K562 (cell line): Measurements from ENCODE around the gene RFC5. TPM values are rescaled to one million over a fixed set of nuclear protein-coding genes. Genes with fewer than 3 reads are reported as not detected.
A peak's percentile ranks its signal among the peaks of the same experiment; 100 is the strongest.

Source experiments
- CBFB ChIP-seq: sonication (generic); formaldehyde crosslinking; IDR thresholded peaks from 2 replicates; pipeline ENCODE4 v1.4.0; 2020; ENCODE audit warnings: mild to moderate bottlenecking, missing genetic modification reagents
- CCNT2 ChIP-seq: IDR thresholded peaks from 2 replicates; pipeline ENCODE4 v1.6.1; 2011; ENCODE audit warnings: borderline replicate concordance, low read depth, mild to moderate bottlenecking, moderate library complexity, mixed read lengths, low read length; ENCODE audit not compliant: insufficient read length; ENCODE audit errors: extremely low read depth
- COPS2 ChIP-seq: fragments of 450-650 bp; conservative IDR thresholded peaks from 2 replicates; pipeline ENCODE4 v1.6.1; 2016; ENCODE audit warnings: mild to moderate bottlenecking, moderate library complexity
- ESRRA ChIP-seq: fragments of 450-650 bp; IDR thresholded peaks from 2 replicates; pipeline ENCODE4 v1.6.1; 2014; ENCODE audit warnings: low read depth, mild to moderate bottlenecking, moderate library complexity, borderline replicate concordance
- HDAC8 ChIP-seq: fragments of 450-650 bp; IDR thresholded peaks from 2 replicates; pipeline ENCODE4 v1.6.1; 2016; ENCODE audit warnings: mild to moderate bottlenecking, missing genetic modification characterization, moderate library complexity, missing compliant biosample characterization
- HNRNPK ChIP-seq: fragments of 200-400 bp; formaldehyde crosslinking; IDR thresholded peaks from one replicate; pipeline ENCODE4 v1.6.1; 2018; ENCODE audit warnings: mild to moderate bottlenecking, low read depth, low read length; ENCODE audit not compliant: poor library complexity, severe bottlenecking
- KLF13 ChIP-seq: fragments of 450-650 bp; IDR thresholded peaks from 2 replicates; pipeline ENCODE4 v1.6.1; 2016; ENCODE audit warnings: missing genetic modification characterization, low read depth, mild to moderate bottlenecking, missing compliant biosample characterization, moderate library complexity, borderline replicate concordance
- PHF8 ChIP-seq: fragments of 200-600 bp; sonication (generic); IDR thresholded peaks from 2 replicates; pipeline ENCODE4 v1.6.1; 2012; ENCODE audit warnings: mixed run types, mild to moderate bottlenecking, inconsistent platforms, low read length, moderate library complexity, borderline replicate concordance
- SREBF1 ChIP-seq: fragments of 150-350 bp; IDR thresholded peaks from 2 replicates; pipeline ENCODE4 v1.6.1; 2014; ENCODE audit warnings: antibody characterized with exemption, low read depth, low read length, borderline replicate concordance
- TGIF2 ChIP-seq: sonication (generic); formaldehyde crosslinking; IDR thresholded peaks from 2 replicates; pipeline ENCODE4 v1.8.1; 2022; ENCODE audit warnings: mild to moderate bottlenecking, missing genetic modification reagents, moderate library complexity
- ZNF584 ChIP-seq: fragments of 200-800 bp; sonication (Bioruptor generic); IDR thresholded peaks from 2 replicates; pipeline ENCODE4 v1.6.1; 2016; ENCODE audit warnings: low read depth, mild to moderate bottlenecking, missing genetic modification characterization, missing compliant biosample characterization
- polyA plus RNA-seq, 8 experiments: library from polyadenylated mRNA; depleted of rRNA in 4 of 8; stranded (reverse) in 5 of 8; unstranded in 3 of 8; fragments of >200 nt; fragmentation: Nextera tagmentation in 2 of 8; fragmentation: Illumina TruSeq in 1 of 8; extraction: Ambion mirVana in 2 of 8; extraction: Trizol in 1 of 8; gene quantifications; 2 replicates each; pipeline versions ENCODE4 v1.2.1 to v1.2.3, GENCODE V29; 2011 to 2014; ENCODE audit warnings: inconsistent platforms in 1 of 8, missing spikeins in 1 of 8
- total RNA-seq, 7 experiments: library from RNA; depleted of rRNA in 6 of 7; stranded (reverse); fragments of >200 nt in 6 of 7; fragmentation: Illumina TruSeq in 2 of 7; extraction: Trizol in 2 of 7; gene quantifications; 2 replicates each; pipeline versions ENCODE4 v1.2.1 to v1.2.3, GENCODE V29; 2011 to 2021; ENCODE audit warnings: low replicate concordance in 1 of 7
- TF ChIP-seq, protein P1 (sequence below): fragments of 150-350 bp; IDR thresholded peaks from 2 replicates; pipeline ENCODE4 v1.6.1; 2014; ENCODE audit warnings: low read depth, mild to moderate bottlenecking, low read length, borderline replicate concordance
- TF ChIP-seq, protein P2 (sequence below): sonication (generic); formaldehyde crosslinking; IDR thresholded peaks from 2 replicates; pipeline ENCODE4 v1.8.1; 2023; ENCODE audit warnings: mild to moderate bottlenecking, missing genetic modification reagents
- TF ChIP-seq, protein P3 (sequence below): sonication (generic); formaldehyde crosslinking; IDR thresholded peaks from 2 replicates; pipeline ENCODE4 v1.8.1; 2023; ENCODE audit warnings: missing genetic modification reagents, mild to moderate bottlenecking, borderline replicate concordance
- TF ChIP-seq, protein P4 (sequence below): fragments of 450-650 bp; IDR thresholded peaks from 2 replicates; pipeline ENCODE4 v1.6.1; 2016

RFC5 gene
- total and polyA plus RNA-seq, 9 of the 15 experiments (the other 6 are each of a cell fraction or from before 2014, with no cell fraction given): 61.8 to 189 (median 92.9) TPM

DNA sequence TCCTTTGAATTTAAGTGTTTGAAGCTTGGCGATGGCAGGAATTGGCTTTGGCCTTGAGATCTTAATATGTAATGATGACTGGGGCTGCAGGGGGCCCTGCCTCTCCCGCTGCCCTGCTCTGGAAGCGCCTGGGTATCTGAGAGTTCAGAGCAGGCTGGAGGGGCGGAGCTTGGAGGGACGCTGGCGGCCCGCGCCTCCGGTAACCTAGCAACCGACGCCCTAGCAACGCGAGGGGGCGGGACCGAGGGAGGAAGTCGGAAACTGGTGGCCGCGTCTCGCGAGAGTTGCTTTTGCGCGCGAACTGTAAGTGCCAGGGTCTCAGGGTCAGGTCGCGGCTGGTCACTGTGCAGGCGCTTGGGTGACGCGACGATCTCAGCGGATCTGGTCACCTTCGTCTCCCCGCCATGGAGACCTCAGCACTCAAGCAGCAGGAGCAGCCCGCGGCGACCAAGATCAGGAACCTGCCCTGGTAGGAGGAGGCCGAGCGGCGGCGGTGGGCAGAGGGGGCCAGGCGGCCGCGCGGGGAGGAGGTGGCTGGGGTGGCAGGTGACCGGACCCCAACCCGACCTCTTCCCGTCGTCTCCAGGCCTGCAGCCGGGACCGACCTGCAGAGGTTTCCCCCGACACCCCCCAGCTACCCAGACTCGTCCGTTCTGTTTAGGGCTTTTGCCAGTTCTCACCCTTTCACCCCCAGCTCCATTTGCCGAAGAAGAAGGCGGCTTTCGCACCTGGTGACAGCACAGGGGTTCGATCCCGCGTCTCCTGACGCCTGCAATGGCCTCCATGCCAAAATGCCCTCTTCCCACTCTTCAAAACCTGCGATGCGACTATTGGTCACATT is at the start of gene RFC5 (continued):
- TF ChIP-seq, protein P1, sequence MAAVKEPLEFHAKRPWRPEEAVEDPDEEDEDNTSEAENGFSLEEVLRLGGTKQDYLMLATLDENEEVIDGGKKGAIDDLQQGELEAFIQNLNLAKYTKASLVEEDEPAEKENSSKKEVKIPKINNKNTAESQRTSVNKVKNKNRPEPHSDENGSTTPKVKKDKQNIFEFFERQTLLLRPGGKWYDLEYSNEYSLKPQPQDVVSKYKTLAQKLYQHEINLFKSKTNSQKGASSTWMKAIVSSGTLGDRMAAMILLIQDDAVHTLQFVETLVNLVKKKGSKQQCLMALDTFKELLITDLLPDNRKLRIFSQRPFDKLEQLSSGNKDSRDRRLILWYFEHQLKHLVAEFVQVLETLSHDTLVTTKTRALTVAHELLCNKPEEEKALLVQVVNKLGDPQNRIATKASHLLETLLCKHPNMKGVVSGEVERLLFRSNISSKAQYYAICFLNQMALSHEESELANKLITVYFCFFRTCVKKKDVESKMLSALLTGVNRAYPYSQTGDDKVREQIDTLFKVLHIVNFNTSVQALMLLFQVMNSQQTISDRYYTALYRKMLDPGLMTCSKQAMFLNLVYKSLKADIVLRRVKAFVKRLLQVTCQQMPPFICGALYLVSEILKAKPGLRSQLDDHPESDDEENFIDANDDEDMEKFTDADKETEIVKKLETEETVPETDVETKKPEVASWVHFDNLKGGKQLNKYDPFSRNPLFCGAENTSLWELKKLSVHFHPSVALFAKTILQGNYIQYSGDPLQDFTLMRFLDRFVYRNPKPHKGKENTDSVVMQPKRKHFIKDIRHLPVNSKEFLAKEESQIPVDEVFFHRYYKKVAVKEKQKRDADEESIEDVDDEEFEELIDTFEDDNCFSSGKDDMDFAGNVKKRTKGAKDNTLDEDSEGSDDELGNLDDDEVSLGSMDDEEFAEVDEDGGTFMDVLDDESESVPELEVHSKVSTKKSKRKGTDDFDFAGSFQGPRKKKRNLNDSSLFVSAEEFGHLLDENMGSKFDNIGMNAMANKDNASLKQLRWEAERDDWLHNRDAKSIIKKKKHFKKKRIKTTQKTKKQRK: no peak
- no peak for TF ChIP-seq HDAC8 (tag)
- TF ChIP-seq SREBF1: peak; percentile 45; the same call in 1 of the 2 replicates
- TF ChIP-seq, protein P2, sequence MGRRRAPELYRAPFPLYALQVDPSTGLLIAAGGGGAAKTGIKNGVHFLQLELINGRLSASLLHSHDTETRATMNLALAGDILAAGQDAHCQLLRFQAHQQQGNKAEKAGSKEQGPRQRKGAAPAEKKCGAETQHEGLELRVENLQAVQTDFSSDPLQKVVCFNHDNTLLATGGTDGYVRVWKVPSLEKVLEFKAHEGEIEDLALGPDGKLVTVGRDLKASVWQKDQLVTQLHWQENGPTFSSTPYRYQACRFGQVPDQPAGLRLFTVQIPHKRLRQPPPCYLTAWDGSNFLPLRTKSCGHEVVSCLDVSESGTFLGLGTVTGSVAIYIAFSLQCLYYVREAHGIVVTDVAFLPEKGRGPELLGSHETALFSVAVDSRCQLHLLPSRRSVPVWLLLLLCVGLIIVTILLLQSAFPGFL: no peak
- TF ChIP-seq, protein P3, sequence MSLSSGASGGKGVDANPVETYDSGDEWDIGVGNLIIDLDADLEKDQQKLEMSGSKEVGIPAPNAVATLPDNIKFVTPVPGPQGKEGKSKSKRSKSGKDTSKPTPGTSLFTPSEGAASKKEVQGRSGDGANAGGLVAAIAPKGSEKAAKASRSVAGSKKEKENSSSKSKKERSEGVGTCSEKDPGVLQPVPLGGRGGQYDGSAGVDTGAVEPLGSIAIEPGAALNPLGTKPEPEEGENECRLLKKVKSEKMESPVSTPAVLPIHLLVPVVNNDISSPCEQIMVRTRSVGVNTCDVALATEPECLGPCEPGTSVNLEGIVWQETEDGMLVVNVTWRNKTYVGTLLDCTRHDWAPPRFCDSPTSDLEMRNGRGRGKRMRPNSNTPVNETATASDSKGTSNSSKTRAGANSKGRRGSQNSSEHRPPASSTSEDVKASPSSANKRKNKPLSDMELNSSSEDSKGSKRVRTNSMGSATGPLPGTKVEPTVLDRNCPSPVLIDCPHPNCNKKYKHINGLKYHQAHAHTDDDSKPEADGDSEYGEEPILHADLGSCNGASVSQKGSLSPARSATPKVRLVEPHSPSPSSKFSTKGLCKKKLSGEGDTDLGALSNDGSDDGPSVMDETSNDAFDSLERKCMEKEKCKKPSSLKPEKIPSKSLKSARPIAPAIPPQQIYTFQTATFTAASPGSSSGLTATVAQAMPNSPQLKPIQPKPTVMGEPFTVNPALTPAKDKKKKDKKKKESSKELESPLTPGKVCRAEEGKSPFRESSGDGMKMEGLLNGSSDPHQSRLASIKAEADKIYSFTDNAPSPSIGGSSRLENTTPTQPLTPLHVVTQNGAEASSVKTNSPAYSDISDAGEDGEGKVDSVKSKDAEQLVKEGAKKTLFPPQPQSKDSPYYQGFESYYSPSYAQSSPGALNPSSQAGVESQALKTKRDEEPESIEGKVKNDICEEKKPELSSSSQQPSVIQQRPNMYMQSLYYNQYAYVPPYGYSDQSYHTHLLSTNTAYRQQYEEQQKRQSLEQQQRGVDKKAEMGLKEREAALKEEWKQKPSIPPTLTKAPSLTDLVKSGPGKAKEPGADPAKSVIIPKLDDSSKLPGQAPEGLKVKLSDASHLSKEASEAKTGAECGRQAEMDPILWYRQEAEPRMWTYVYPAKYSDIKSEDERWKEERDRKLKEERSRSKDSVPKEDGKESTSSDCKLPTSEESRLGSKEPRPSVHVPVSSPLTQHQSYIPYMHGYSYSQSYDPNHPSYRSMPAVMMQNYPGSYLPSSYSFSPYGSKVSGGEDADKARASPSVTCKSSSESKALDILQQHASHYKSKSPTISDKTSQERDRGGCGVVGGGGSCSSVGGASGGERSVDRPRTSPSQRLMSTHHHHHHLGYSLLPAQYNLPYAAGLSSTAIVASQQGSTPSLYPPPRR: no peak
- TF ChIP-seq ESRRA: peak; percentile 60; the same call in 1 of the 2 replicates
- peak; percentile 36 for TF ChIP-seq CCNT2
- peak; percentile 64; the same call in 1 of the 2 replicates for TF ChIP-seq KLF13 (tag)
- TF ChIP-seq CBFB (CRISPR knock-in tag): peak; percentile 81
- peak; percentile 96 for TF ChIP-seq PHF8
- no peak for TF ChIP-seq HNRNPK
- TF ChIP-seq ZNF584: no peak
- TF ChIP-seq, protein P4, sequence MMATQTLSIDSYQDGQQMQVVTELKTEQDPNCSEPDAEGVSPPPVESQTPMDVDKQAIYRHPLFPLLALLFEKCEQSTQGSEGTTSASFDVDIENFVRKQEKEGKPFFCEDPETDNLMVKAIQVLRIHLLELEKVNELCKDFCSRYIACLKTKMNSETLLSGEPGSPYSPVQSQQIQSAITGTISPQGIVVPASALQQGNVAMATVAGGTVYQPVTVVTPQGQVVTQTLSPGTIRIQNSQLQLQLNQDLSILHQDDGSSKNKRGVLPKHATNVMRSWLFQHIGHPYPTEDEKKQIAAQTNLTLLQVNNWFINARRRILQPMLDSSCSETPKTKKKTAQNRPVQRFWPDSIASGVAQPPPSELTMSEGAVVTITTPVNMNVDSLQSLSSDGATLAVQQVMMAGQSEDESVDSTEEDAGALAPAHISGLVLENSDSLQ: no peak
- no peak for TF ChIP-seq COPS2
- TF ChIP-seq TGIF2 (CRISPR knock-in tag): no peak
